ENCODE measurements around the gene PAXX.

- no peak for TF ChIP-seq CTCF (IDR thresholded peaks at IDR 0.05; ENCODE audit: insufficient read depth, low read depth, low read length)
- no peak for TF ChIP-seq EZH2 (IDR thresholded peaks at IDR 0.05; ENCODE audit: insufficient read depth, low read length)
These were observed 33.7 kb upstream of the PAXX start for GRCh38 chr9:136958473-136958872.

All from astrocyte (in vitro differentiated cells and primary cell).